ENCODE results near the gene DPYD.

GRCh38 chr1:97619706-97620105 is 301.1 kb downstream of the DPYD start:
- TF ChIP-seq CTCF (conservative IDR thresholded peaks at IDR 0.05) (no peak), ZFX (IDR thresholded peaks at IDR 0.05) (no peak)

Measured in C4-2B (cell line).